Measurements from ENCODE around the gene DEGS1. TPM values are rescaled to one million over a fixed set of nuclear protein-coding genes. Genes with fewer than 3 reads are reported as not detected.

Gene DEGS1
- total RNA-seq, 1 donor from 2014 or later = 88.1 TPM

Other genes with a start within 250 kb of the DEGS1 start
- gene FBXO28, start 69.1 kb upstream of the DEGS1 start, total RNA-seq (ENCODE audit: unreplicated experiment) = 40.6 TPM
- 44.5 TPM for gene NVL, start 146.9 kb downstream of the DEGS1 start, total RNA-seq (ENCODE audit: unreplicated experiment)
- 59.9 TPM for gene CNIH4, start 173.6 kb downstream of the DEGS1 start, total RNA-seq (ENCODE audit: unreplicated experiment)